ENCODE data around the gene HLA-G.
"Not testable (repeated sequence)": the region's sequence is repeated elsewhere in the genome, so short reads cannot be mapped to it uniquely, and the experiment has no call there.

Gene HLA-G

GRCh38 chr6:29870104-29870503 is 42.5 kb downstream of the HLA-G start:
- DNase-seq, result no peak

GRCh38 chr6:29872791-29873190 is 45.2 kb downstream of the HLA-G start:
- DNase-seq, result no peak

GRCh38 chr6:29875257-29875656 is 47.6 kb downstream of the HLA-G start:
- no peak for DNase-seq

GRCh38 chr6:29875734-29876133 is 48.1 kb downstream of the HLA-G start:
- not testable (repeated sequence) for DNase-seq

Data from amygdala (tissue), 56 donors.